Measurements from ENCODE around the gene SPTSSB.
A peak's percentile ranks its signal among the peaks of the same experiment; 100 is the strongest.

The SPTSSB gene

DNA sequence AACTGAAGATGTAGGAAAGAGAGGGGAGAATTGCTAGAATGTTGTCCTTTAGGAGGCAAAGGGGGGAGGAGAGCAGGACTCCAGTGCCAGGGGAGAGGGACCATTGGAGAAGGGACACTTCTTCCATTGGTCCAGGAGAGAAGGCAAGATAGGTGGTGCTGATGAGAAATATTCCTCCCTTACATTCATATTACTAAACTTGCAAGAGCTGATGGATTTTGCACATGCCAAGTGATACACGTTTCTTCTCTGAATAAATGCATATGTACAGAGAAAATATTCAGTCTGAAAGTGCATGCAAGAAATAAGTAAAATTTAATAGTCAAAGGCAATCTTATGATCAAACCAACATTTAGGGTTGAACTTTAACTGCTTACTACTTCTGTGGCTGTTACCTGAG lies 21.5 kb upstream of the SPTSSB start:
- FAIRE-seq (no peak), DNase-seq (ENCODE audit: low spot score) (no peak)

- no peak for DNase-seq (ENCODE audit: low spot score)
- FAIRE-seq, result no peak
Measured at GRCh38 chr3:161390200-161390599, 18.9 kb upstream of the SPTSSB start.

DNA sequence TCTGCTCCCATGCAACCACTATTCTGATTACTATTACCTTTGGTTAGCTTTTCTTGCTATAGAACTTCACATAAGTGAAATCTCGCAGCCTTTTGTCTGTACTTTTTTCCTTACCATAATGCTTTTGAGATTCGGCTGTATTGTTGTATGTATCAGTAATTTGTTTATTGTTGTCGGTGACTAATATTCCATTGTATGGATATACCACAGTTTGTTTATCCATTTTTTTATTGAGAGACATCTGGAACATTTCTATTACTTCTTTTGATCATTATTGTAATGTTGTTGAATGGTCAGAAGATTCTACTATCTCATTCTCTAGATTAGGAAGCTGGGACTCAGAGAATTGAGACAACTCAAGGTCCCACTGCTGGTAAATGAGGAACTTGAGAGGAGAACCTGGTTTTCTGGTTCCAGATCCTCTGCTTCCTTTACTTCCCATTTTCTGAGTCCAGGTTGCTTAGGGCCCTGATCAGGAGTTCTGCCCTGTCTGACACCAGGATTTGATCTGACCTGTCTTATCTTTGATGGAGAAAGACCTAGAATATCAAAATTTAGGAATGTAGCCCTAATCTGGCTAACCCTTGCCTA lies 18.2 kb upstream of the SPTSSB start:
- no peak for DNase-seq (ENCODE audit: low spot score)
- no peak for FAIRE-seq

DNA sequence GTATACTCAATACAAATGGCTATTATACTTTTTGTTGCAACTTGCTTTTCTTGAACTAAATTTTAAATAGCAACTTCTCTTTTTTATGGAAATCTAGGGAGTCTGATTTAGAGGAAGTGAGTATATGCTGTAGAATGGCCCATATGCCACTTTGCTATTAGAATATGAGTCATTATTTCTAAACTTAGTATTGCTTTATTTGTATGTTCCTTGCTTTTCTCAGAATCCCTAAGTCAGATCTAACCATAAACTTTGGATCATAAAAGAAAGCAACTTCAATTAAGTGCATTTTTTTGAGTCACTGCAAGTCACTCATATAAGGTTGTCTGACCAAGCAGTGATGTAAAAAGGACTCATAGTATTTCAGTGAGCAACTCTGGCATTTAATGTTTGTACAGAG lies 17.5 kb upstream of the SPTSSB start:
- no peak for FAIRE-seq

GRCh38 chr3:161386991-161387770 lies 15.9 kb upstream of the SPTSSB start:
- FAIRE-seq (no peak), DNase-seq (ENCODE audit: low spot score) (no peak)

More for the DNA sequence above, 17.5 kb upstream of the SPTSSB start:
- no peak for DNase-seq (ENCODE audit: low spot score)

DNA sequence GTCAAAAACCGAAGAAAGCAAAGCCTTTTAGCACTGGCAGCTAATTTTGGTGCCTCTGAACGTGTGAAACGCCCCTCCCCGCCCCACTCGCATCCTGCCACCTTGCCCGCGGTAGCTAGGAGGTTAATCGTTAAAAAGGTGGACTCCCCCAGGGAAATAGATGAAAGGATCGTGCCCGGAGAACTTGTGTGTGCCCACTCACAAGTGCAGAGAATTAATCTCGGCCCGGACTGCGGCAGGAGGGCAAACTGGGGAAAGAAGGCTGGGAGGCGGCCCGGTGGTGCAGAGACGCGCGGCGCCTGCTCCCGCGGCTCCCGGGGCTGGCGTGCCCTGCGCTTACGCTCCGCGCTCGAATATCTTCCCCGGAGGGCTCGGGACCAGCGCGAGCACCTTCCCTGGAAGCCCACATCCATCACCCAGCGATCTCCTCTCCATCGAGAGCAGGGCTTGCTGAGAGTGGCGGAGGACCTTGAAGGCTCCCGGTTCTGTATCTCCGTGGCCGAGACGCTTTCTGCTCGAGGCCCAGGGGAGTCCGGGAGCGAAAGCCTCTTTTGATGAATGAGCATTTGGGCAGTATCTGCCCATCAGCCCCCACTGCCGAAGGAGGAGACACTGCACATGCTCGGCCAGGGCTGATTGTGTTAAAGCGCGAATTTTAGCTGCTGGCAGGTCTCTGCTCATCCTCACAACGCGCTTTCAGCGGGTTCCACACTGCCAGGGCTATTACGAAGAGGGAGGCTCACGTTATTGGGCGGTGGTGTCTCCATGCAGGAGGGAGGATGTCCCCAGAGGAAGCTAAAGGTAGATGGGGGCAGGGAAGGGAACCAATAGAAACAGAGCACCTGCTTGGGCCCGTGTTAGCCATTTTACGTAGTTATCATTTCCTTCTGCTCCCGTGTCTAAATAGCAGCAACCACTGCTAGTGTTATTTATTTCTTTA lies 1.3 kb upstream of the SPTSSB start:
- FAIRE-seq (no peak), DNase-seq (ENCODE audit: low spot score) (peak; percentile 8)

DNA sequence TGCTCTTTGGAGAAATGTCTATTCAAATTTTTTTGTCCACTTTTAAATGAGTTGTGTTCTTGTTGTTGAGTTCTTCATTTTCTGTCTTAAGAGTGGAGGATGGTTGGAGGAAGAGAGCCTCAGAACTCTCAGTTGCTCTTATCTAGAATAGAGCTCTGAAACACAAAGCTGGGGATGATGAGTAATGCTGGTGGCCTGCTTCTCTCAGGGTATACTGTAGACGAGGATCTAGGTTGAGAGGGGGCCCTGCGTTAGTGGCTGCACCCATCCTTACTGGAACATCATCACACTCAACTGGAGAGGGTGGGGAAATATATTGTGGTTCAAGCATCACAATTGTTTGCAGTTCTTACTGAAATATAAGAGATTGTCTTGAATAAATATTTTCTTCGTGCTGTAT lies 1.8 kb downstream of the SPTSSB start:
- DNase-seq (ENCODE audit: low spot score) (no peak), FAIRE-seq (no peak)

GRCh38 chr3:161366094-161366493 lies 5.2 kb downstream of the SPTSSB start:
- FAIRE-seq, result no peak
- no peak for DNase-seq (ENCODE audit: low spot score)

- no peak for DNase-seq (ENCODE audit: low spot score)
- no peak for FAIRE-seq
Measured at GRCh38 chr3:161358488-161358887, 12.8 kb downstream of the SPTSSB start.

DNA sequence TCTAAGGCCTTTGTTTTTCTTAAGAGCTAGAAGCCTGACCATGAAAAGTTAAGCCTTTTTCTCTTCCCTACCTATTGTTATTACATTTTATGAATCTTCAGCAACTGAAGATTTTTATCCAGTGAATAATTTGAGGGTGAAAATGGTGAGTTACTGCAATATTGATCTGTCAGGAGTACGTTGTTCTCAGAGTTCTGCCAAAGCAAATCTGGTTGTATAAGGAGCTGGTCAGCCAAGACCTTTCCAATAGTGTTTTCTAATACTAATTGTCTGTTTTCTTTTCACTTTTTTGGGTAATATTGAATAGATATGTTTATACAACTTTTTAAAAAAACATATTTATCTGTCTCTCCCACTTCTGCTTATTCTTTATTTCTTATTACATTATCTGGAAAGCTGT lies 15.0 kb downstream of the SPTSSB start:
- DNase-seq (ENCODE audit: low spot score) (no peak), FAIRE-seq (no peak)

DNA sequence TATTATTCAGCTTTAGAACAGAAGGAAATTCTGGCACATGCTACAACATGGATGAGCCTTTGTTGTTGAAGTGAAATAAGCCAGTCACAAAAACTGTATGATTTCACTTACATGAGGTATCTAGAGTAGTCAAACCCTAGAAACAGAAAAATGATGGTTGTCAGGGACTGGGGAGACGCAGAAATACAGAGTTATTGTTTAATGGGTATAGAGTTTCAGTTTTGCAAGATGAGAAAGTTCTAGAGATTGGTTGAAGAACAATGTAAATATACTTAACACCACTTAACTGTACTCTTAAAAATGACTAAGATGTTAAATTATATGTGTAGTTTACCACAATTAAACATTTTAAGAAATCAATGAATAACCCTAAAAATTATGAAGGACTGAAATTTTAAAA lies 15.8 kb downstream of the SPTSSB start:
- no peak for FAIRE-seq
- DNase-seq (ENCODE audit: low spot score), result no peak

DNA sequence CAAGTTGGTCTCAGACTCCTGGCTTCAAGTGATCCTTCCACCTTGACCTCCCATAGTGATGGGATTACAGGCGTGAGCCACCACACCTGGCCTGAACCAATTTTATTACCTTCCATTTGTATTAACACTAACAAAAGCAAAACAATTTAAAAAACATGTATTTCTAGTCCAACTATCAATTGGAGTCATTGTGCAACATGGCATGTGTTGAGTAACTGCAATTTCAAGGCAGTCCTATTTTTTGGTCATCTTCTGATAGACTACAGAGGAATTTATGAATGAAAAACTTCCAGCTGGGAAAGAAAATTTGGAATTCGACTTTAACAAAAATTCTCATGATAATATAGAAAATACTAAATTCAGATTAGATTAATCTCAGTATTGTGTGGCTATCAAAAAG lies 16.8 kb downstream of the SPTSSB start:
- no peak for DNase-seq (ENCODE audit: low spot score)
- FAIRE-seq, result no peak

- no peak for FAIRE-seq
Measured at GRCh38 chr3:161351330-161351729, 20.0 kb downstream of the SPTSSB start.

DNA sequence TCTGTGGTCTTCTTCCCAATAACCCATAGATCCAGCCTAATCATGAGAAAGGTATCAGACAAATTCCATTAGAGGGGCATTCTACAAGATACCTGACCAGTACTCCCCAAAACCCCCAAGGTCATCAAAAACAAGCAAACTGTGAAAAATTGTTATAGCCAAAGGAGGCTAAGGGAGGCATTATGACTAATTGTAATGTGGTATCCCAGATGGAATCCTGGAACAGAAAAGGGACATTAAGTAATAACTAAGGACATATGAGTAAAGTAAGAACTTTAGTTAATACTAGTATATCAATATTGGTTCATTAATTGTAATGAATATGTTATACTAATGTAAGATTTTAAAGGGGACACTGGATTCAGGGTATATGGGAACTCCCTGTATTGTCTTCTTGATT lies 20.4 kb downstream of the SPTSSB start:
- FAIRE-seq (no peak), DNase-seq (ENCODE audit: low spot score) (no peak)

More at GRCh38 chr3:161351330-161351729, 20.0 kb downstream of the SPTSSB start:
- no peak for DNase-seq (ENCODE audit: low spot score)

- FAIRE-seq, result no peak
Measured at GRCh38 chr3:161349529-161350312, 21.6 kb downstream of the SPTSSB start.

GRCh38 chr3:161348796-161349400 lies 22.4 kb downstream of the SPTSSB start:
- no peak for DNase-seq (ENCODE audit: low spot score)
- no peak for FAIRE-seq

More at GRCh38 chr3:161349529-161350312, 21.6 kb downstream of the SPTSSB start:
- DNase-seq (ENCODE audit: low spot score), result peak; percentile 70

DNA sequence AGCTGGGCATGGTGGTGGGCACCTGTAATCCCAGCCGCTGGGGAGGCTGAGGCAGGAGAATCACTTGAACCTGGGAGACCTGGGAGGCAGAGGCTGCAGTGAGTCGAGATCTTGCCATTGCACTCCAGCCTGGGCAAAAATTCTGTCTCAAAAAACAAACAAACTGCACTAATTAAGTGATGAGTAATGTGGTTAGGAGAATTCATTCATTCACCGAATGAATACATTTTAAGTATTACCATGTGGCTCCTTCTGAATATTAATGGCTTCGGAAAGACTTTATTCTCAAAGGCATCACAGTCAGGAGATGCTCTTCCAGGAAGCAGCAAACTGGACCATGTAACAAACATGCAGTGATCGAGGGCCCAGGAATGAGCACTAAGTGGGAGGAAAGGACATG lies 23.6 kb downstream of the SPTSSB start:
- DNase-seq (ENCODE audit: low spot score), result no peak
- no peak for FAIRE-seq

- FAIRE-seq (no peak), DNase-seq (ENCODE audit: low spot score) (no peak)
Measured at GRCh38 chr3:161345023-161345422, 26.3 kb downstream of the SPTSSB start.

DNA sequence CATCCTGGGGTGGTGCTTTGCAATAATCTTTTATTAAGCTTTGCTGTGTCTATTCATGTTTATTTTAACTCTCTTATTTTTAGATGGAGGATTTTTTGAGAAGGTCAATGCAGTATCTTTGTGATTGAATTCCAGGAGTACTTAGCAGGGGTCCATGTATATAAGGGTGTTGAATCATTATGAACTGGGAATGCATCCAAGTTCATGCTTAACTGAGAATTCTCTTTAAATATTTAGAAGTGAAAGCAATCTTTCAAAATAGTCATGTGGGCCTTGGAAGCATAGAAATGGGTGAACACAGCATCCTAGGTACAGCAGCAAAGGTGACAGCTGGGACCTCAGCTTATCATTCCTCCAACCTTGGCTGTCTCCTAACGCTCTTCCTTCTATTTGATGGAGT lies 27.3 kb downstream of the SPTSSB start:
- DNase-seq (ENCODE audit: low spot score), result no peak
- FAIRE-seq, result no peak

DNA sequence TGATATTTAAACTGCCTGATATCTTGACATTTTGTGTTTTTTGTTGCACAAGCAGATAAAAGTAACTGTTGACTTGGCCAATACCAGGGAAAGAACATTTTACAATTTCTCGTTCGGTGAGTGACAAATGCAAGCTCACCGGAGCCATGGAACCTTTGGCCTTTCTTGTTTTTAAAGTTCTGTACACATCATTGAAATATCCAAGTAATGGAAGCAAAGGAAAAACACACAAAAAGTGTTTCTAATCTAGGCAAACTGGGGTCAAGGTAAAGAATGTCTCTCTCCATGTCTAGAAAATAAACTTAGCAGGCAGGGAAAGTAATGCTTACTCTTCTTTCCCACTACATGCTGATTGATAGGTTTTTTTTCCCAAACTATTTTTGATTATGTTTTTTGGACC lies 27.8 kb downstream of the SPTSSB start:
- DNase-seq (ENCODE audit: low spot score), result no peak

DNA sequence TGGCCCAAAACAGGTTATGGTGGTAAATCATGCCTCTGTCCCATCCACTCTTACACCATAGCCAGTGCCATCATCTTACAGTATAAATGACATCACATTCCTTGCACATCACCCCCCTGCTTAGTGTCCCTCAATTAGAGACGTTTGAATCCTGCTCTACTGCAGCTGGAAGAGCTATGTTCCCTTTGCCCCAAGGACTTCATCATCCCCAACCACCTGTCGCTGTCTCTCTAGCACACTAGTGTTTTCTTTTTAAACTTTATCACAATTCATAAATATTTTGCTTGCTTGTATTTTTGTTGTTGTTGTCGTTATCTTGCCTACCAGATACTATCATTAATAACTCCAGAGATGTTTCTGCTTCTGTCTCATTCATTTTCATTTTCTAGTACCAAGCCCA lies 28.7 kb downstream of the SPTSSB start:
- FAIRE-seq (no peak), DNase-seq (ENCODE audit: low spot score) (no peak)

More for the DNA sequence above, 27.8 kb downstream of the SPTSSB start:
- no peak for FAIRE-seq

Data from urothelium cell line (cell line).